ENCODE measurements around the gene TUBB1.

TUBB1 gene

GRCh38 chr20:59044796-59045195 is 25.6 kb downstream of the TUBB1 start:
- no peak for DNase-seq
- Histone ChIP-seq H3K27me3 (ENCODE audit: insufficient read depth, low read length, poor library complexity) (no peaks in the 10 kb centered on the region), H3K27ac (ENCODE audit: low read depth, low read length) (no peak overlapping the region), H2AK5ac (ENCODE audit: low read length) (no peak overlapping the region), H2BK120ac (ENCODE audit: low read depth, low read length) (no peak overlapping the region), H3K4me3 (ENCODE audit: low read length) (no peak overlapping the region), H4K8ac (ENCODE audit: low read depth, low read length) (no peak overlapping the region), H3K4me2 (ENCODE audit: low read length) (no peak overlapping the region), H3K79me2 (ENCODE audit: control insufficient read depth, insufficient read depth, low read length) (peaks cover 17% of the 10 kb centered on the region), H4K5ac (ENCODE audit: low read length) (no peak overlapping the region), H3K9ac (ENCODE audit: low read length) (no peak overlapping the region), H3K36me3 (ENCODE audit: control insufficient read depth, insufficient read depth, low read length) (no peaks in the 10 kb centered on the region), H3K4me1 (ENCODE audit: control insufficient read depth, low read depth, low read length) (peaks cover 5% of the 10 kb centered on the region), H3K23ac (ENCODE audit: low read length) (no peak overlapping the region), H3K56ac (ENCODE audit: low read length) (no peak overlapping the region), H2BK15ac (replicated peaks; ENCODE audit: low read depth) (no peak overlapping the region), H2BK5ac (ENCODE audit: low read length) (no peak overlapping the region), H3K79me1 (ENCODE audit: low read length) (peaks cover 5% of the 10 kb centered on the region), H3K4ac (ENCODE audit: low read depth, low read length) (no peak overlapping the region), H3K18ac (ENCODE audit: low read length) (no peak overlapping the region)
- WGBS (ENCODE audit: extremely low coverage, insufficient coverage, low lambda C conversion rate): no CpG with 5 or more reads among the region's 3 CpGs

- H3K79me1 ChIP-seq (ENCODE audit: low read length): peaks cover 1% of the 10 kb centered on the region
- H3K27ac ChIP-seq (ENCODE audit: low read depth, low read length): no peak overlapping the region
- no peak overlapping the region for H2BK15ac ChIP-seq (replicated peaks; ENCODE audit: low read depth)
- H3K36me3 ChIP-seq (ENCODE audit: control insufficient read depth, insufficient read depth, low read length): no peaks in the 10 kb centered on the region
- H3K27me3 ChIP-seq (ENCODE audit: insufficient read depth, low read length, poor library complexity): no peaks in the 10 kb centered on the region
- H3K79me2 ChIP-seq (ENCODE audit: control insufficient read depth, insufficient read depth, low read length): peaks cover 2% of the 10 kb centered on the region
- H3K23ac ChIP-seq (ENCODE audit: low read length): no peak overlapping the region
- no peak overlapping the region for H3K56ac ChIP-seq (ENCODE audit: low read length)
- H4K8ac ChIP-seq (ENCODE audit: low read depth, low read length): no peak overlapping the region
- no peak overlapping the region for H2BK120ac ChIP-seq (ENCODE audit: low read depth, low read length)
- no peak overlapping the region for H3K4me3 ChIP-seq (ENCODE audit: low read length)
- no peak overlapping the region for H3K4ac ChIP-seq (ENCODE audit: low read depth, low read length)
- H3K4me2 ChIP-seq (ENCODE audit: low read length): no peak overlapping the region
- no peak overlapping the region for H4K5ac ChIP-seq (ENCODE audit: low read length)
- no peak overlapping the region for H3K18ac ChIP-seq (ENCODE audit: low read length)
- WGBS (ENCODE audit: extremely low coverage, insufficient coverage, low lambda C conversion rate): no CpG with 5 or more reads among the region's 3 CpGs
- peaks cover 5% of the 10 kb centered on the region for H3K4me1 ChIP-seq (ENCODE audit: control insufficient read depth, low read depth, low read length)
- H2AK5ac ChIP-seq (ENCODE audit: low read length): no peak overlapping the region
- H2BK5ac ChIP-seq (ENCODE audit: low read length): no peak overlapping the region
- no peak overlapping the region for H3K9ac ChIP-seq (ENCODE audit: low read length)
- DNase-seq: no peak
Measured at GRCh38 chr20:59046862-59047261, 27.6 kb downstream of the TUBB1 start.

- WGBS (ENCODE audit: extremely low coverage, insufficient coverage, low lambda C conversion rate): no CpG with 5 or more reads among the region's 5 CpGs
- H3K27me3 ChIP-seq (ENCODE audit: insufficient read depth, low read length, poor library complexity): no peaks in the 10 kb centered on the region
- H3K79me1 ChIP-seq (ENCODE audit: low read length): no peaks in the 10 kb centered on the region
- H2BK120ac ChIP-seq (ENCODE audit: low read depth, low read length): no peak overlapping the region
- no peak overlapping the region for H3K23ac ChIP-seq (ENCODE audit: low read length)
- no peak for DNase-seq
- H3K18ac ChIP-seq (ENCODE audit: low read length): no peak overlapping the region
- no peak overlapping the region for H3K4ac ChIP-seq (ENCODE audit: low read depth, low read length)
- H3K4me1 ChIP-seq (ENCODE audit: control insufficient read depth, low read depth, low read length): peaks cover 4% of the 10 kb centered on the region
- H3K9ac ChIP-seq (ENCODE audit: low read length): no peak overlapping the region
- no peak overlapping the region for H3K4me3 ChIP-seq (ENCODE audit: low read length)
- H3K79me2 ChIP-seq (ENCODE audit: control insufficient read depth, insufficient read depth, low read length): no peaks in the 10 kb centered on the region
- no peak overlapping the region for H2BK15ac ChIP-seq (replicated peaks; ENCODE audit: low read depth)
- no peaks in the 10 kb centered on the region for H3K36me3 ChIP-seq (ENCODE audit: control insufficient read depth, insufficient read depth, low read length)
- no peak overlapping the region for H2AK5ac ChIP-seq (ENCODE audit: low read length)
- no peak overlapping the region for H3K56ac ChIP-seq (ENCODE audit: low read length)
- H2BK5ac ChIP-seq (ENCODE audit: low read length): no peak overlapping the region
- no peak overlapping the region for H4K8ac ChIP-seq (ENCODE audit: low read depth, low read length)
- H3K27ac ChIP-seq (ENCODE audit: low read depth, low read length): no peak overlapping the region
- no peak overlapping the region for H3K4me2 ChIP-seq (ENCODE audit: low read length)
- H4K5ac ChIP-seq (ENCODE audit: low read length): no peak overlapping the region
Measured at GRCh38 chr20:59047938-59048680, 28.9 kb downstream of the TUBB1 start.

GRCh38 chr20:59048681-59049030 is 29.4 kb downstream of the TUBB1 start:
- no CpG with 5 or more reads among the region's 2 CpGs for WGBS (ENCODE audit: extremely low coverage, insufficient coverage, low lambda C conversion rate)
- H2BK5ac ChIP-seq (ENCODE audit: low read length): no peak overlapping the region
- no peak overlapping the region for H2AK5ac ChIP-seq (ENCODE audit: low read length)
- H3K56ac ChIP-seq (ENCODE audit: low read length): no peak overlapping the region
- no peak overlapping the region for H4K8ac ChIP-seq (ENCODE audit: low read depth, low read length)
- no peak overlapping the region for H3K18ac ChIP-seq (ENCODE audit: low read length)
- H3K79me1 ChIP-seq (ENCODE audit: low read length): no peaks in the 10 kb centered on the region
- no peak overlapping the region for H3K27ac ChIP-seq (ENCODE audit: low read depth, low read length)
- no peaks in the 10 kb centered on the region for H3K4me1 ChIP-seq (ENCODE audit: control insufficient read depth, low read depth, low read length)
- no peak overlapping the region for H3K4me3 ChIP-seq (ENCODE audit: low read length)
- H3K23ac ChIP-seq (ENCODE audit: low read length): no peak overlapping the region
- H2BK15ac ChIP-seq (replicated peaks; ENCODE audit: low read depth): no peak overlapping the region
- H3K4me2 ChIP-seq (ENCODE audit: low read length): no peak overlapping the region
- H2BK120ac ChIP-seq (ENCODE audit: low read depth, low read length): no peak overlapping the region
- no peaks in the 10 kb centered on the region for H3K79me2 ChIP-seq (ENCODE audit: control insufficient read depth, insufficient read depth, low read length)
- H4K5ac ChIP-seq (ENCODE audit: low read length): no peak overlapping the region
- H3K27me3 ChIP-seq (ENCODE audit: insufficient read depth, low read length, poor library complexity): no peaks in the 10 kb centered on the region
- no peak for DNase-seq
- H3K4ac ChIP-seq (ENCODE audit: low read depth, low read length): no peak overlapping the region
- H3K9ac ChIP-seq (ENCODE audit: low read length): no peak overlapping the region
- no peaks in the 10 kb centered on the region for H3K36me3 ChIP-seq (ENCODE audit: control insufficient read depth, insufficient read depth, low read length)

- no peak overlapping the region for H2AK5ac ChIP-seq (ENCODE audit: low read length)
- no peak overlapping the region for H3K4ac ChIP-seq (ENCODE audit: low read depth, low read length)
- WGBS (ENCODE audit: extremely low coverage, insufficient coverage, low lambda C conversion rate): no CpG with 5 or more reads among the region's 1 CpG
- no peak overlapping the region for H3K9ac ChIP-seq (ENCODE audit: low read length)
- H2BK5ac ChIP-seq (ENCODE audit: low read length): no peak overlapping the region
- no peak for DNase-seq
- no peak overlapping the region for H3K23ac ChIP-seq (ENCODE audit: low read length)
- H3K36me3 ChIP-seq (ENCODE audit: control insufficient read depth, insufficient read depth, low read length): no peaks in the 10 kb centered on the region
- H2BK15ac ChIP-seq (replicated peaks; ENCODE audit: low read depth): no peak overlapping the region
- no peaks in the 10 kb centered on the region for H3K79me1 ChIP-seq (ENCODE audit: low read length)
- H3K4me1 ChIP-seq (ENCODE audit: control insufficient read depth, low read depth, low read length): no peaks in the 10 kb centered on the region
- H4K5ac ChIP-seq (ENCODE audit: low read length): no peak overlapping the region
- H3K4me3 ChIP-seq (ENCODE audit: low read length): no peak overlapping the region
- H3K56ac ChIP-seq (ENCODE audit: low read length): no peak overlapping the region
- no peak overlapping the region for H3K27ac ChIP-seq (ENCODE audit: low read depth, low read length)
- no peak overlapping the region for H3K18ac ChIP-seq (ENCODE audit: low read length)
- H4K8ac ChIP-seq (ENCODE audit: low read depth, low read length): no peak overlapping the region
- no peaks in the 10 kb centered on the region for H3K79me2 ChIP-seq (ENCODE audit: control insufficient read depth, insufficient read depth, low read length)
- H3K27me3 ChIP-seq (ENCODE audit: insufficient read depth, low read length, poor library complexity): no peaks in the 10 kb centered on the region
- no peak overlapping the region for H2BK120ac ChIP-seq (ENCODE audit: low read depth, low read length)
- H3K4me2 ChIP-seq (ENCODE audit: low read length): no peak overlapping the region
Measured at GRCh38 chr20:59050437-59050836, 31.2 kb downstream of the TUBB1 start.

GRCh38 chr20:59051666-59052185 is 32.5 kb downstream of the TUBB1 start:
- no peak overlapping the region for H3K9ac ChIP-seq (ENCODE audit: low read length)
- H3K4me1 ChIP-seq (ENCODE audit: control insufficient read depth, low read depth, low read length): no peaks in the 10 kb centered on the region
- no peak overlapping the region for H3K27ac ChIP-seq (ENCODE audit: low read depth, low read length)
- no peaks in the 10 kb centered on the region for H3K27me3 ChIP-seq (ENCODE audit: insufficient read depth, low read length, poor library complexity)
- H2BK5ac ChIP-seq (ENCODE audit: low read length): no peak overlapping the region
- H2BK15ac ChIP-seq (replicated peaks; ENCODE audit: low read depth): no peak overlapping the region
- H3K56ac ChIP-seq (ENCODE audit: low read length): no peak overlapping the region
- no peak overlapping the region for H3K23ac ChIP-seq (ENCODE audit: low read length)
- no peak overlapping the region for H2AK5ac ChIP-seq (ENCODE audit: low read length)
- no peak overlapping the region for H4K8ac ChIP-seq (ENCODE audit: low read depth, low read length)
- H3K79me1 ChIP-seq (ENCODE audit: low read length): no peaks in the 10 kb centered on the region
- DNase-seq: no peak
- no CpG with 5 or more reads among the region's 6 CpGs for WGBS (ENCODE audit: extremely low coverage, insufficient coverage, low lambda C conversion rate)
- H3K79me2 ChIP-seq (ENCODE audit: control insufficient read depth, insufficient read depth, low read length): no peaks in the 10 kb centered on the region
- no peak overlapping the region for H3K4me2 ChIP-seq (ENCODE audit: low read length)
- no peaks in the 10 kb centered on the region for H3K36me3 ChIP-seq (ENCODE audit: control insufficient read depth, insufficient read depth, low read length)
- no peak overlapping the region for H3K4ac ChIP-seq (ENCODE audit: low read depth, low read length)
- no peak overlapping the region for H3K4me3 ChIP-seq (ENCODE audit: low read length)
- H4K5ac ChIP-seq (ENCODE audit: low read length): no peak overlapping the region
- H3K18ac ChIP-seq (ENCODE audit: low read length): no peak overlapping the region
- no peak overlapping the region for H2BK120ac ChIP-seq (ENCODE audit: low read depth, low read length)
